Measurements from ENCODE around the gene LSM14B. TPM values are rescaled to one million over a fixed set of nuclear protein-coding genes. Genes with fewer than 3 reads are reported as not detected.

LSM14B gene
- total RNA-seq, 2 donors from 2014 or later, result 25.1 to 29.8 TPM

- H3K36me3 Mint-ChIP-seq (ENCODE audit: low read depth), result peaks cover 9% of the 10 kb centered on the region
- H3K4me1 Mint-ChIP-seq, result peaks cover 10% of the 10 kb centered on the region
- H3K27me3 Mint-ChIP-seq, result no peaks in the 10 kb centered on the region
- H3K27ac Mint-ChIP-seq, result no peak overlapping the region
- H3K4me3 Mint-ChIP-seq, result peak overlapping the region; percentile 87
- no peak for ATAC-seq (replicated peaks)
- no peaks in the 10 kb centered on the region for H3K9me3 Mint-ChIP-seq
Measured at GRCh38 chr20:62119591-62120364, 2.5 kb upstream of the LSM14B start.

- Mint-ChIP-seq H3K4me3 (peak overlapping the region; percentile 87), H3K27ac (peak overlapping the region; percentile 84)
Measured at GRCh38 chr20:62120365-62120762, 1.9 kb upstream of the LSM14B start.

GRCh38 chr20:62120990-62121775 lies 1.1 kb upstream of the LSM14B start:
- H3K27me3 Mint-ChIP-seq, result no peaks in the 10 kb centered on the region
- peak; percentile 8 for ATAC-seq (replicated peaks)

More at GRCh38 chr20:62120365-62120762, 1.9 kb upstream of the LSM14B start:
- Mint-ChIP-seq H3K36me3 (ENCODE audit: low read depth) (peaks cover 15% of the 10 kb centered on the region), H3K27me3 (no peaks in the 10 kb centered on the region), H3K4me1 (peaks cover 10% of the 10 kb centered on the region), H3K9me3 (no peaks in the 10 kb centered on the region)
- no peak for ATAC-seq (replicated peaks)

GRCh38 chr20:62122654-62123449 lies 577 bp downstream of the LSM14B start:
- Mint-ChIP-seq H3K27ac (peak overlapping the region; percentile 62), H3K27me3 (no peaks in the 10 kb centered on the region), H3K36me3 (ENCODE audit: low read depth) (peaks cover 39% of the 10 kb centered on the region), H3K9me3 (no peaks in the 10 kb centered on the region), H3K4me1 (peaks cover 6% of the 10 kb centered on the region), H3K4me3 (peak overlapping the region; percentile 79)
- ATAC-seq (replicated peaks), result no peak

More at GRCh38 chr20:62120990-62121775, 1.1 kb upstream of the LSM14B start:
- peak overlapping the region; percentile 84 for H3K27ac Mint-ChIP-seq
- H3K4me3 Mint-ChIP-seq, result peak overlapping the region; percentile 87
- peaks cover 23% of the 10 kb centered on the region for H3K36me3 Mint-ChIP-seq (ENCODE audit: low read depth)
- peaks cover 10% of the 10 kb centered on the region for H3K4me1 Mint-ChIP-seq
- H3K9me3 Mint-ChIP-seq, result no peaks in the 10 kb centered on the region

- H3K4me1 Mint-ChIP-seq, result peaks cover 6% of the 10 kb centered on the region
- H3K27me3 Mint-ChIP-seq, result no peaks in the 10 kb centered on the region
- H3K36me3 Mint-ChIP-seq (ENCODE audit: low read depth), result peaks cover 47% of the 10 kb centered on the region
- ATAC-seq (replicated peaks), result no peak
- H3K9me3 Mint-ChIP-seq, result no peaks in the 10 kb centered on the region
- H3K4me3 Mint-ChIP-seq, result peak overlapping the region; percentile 79
- H3K27ac Mint-ChIP-seq, result peak overlapping the region; percentile 62
Measured at GRCh38 chr20:62123450-62124118, 1.3 kb downstream of the LSM14B start.

- peaks cover 72% of the 10 kb centered on the region for H3K36me3 Mint-ChIP-seq (ENCODE audit: low read depth)
- H3K27ac Mint-ChIP-seq, result no peak overlapping the region
- no peaks in the 10 kb centered on the region for H3K27me3 Mint-ChIP-seq
- no peaks in the 10 kb centered on the region for H3K9me3 Mint-ChIP-seq
- ATAC-seq (replicated peaks), result no peak
- no peak overlapping the region for H3K4me3 Mint-ChIP-seq
- H3K4me1 Mint-ChIP-seq, result peaks cover 6% of the 10 kb centered on the region
Measured at GRCh38 chr20:62126141-62126540, 3.9 kb downstream of the LSM14B start.

- no peaks in the 10 kb centered on the region for H3K9me3 Mint-ChIP-seq
- no peaks in the 10 kb centered on the region for H3K27me3 Mint-ChIP-seq
- H3K36me3 Mint-ChIP-seq (ENCODE audit: low read depth), result peaks cover 89% of the 10 kb centered on the region
- H3K4me1 Mint-ChIP-seq, result peaks cover 12% of the 10 kb centered on the region
- peak overlapping the region; percentile 23 for H3K27ac Mint-ChIP-seq
- ATAC-seq (replicated peaks), result no peak
- no peak overlapping the region for H3K4me3 Mint-ChIP-seq
Measured at GRCh38 chr20:62127799-62128198, 5.5 kb downstream of the LSM14B start.

- ATAC-seq (replicated peaks), result no peak
Measured at GRCh38 chr20:62128502-62128901, 6.2 kb downstream of the LSM14B start.

GRCh38 chr20:62129731-62130531 lies 7.7 kb downstream of the LSM14B start:
- no peaks in the 10 kb centered on the region for H3K27me3 Mint-ChIP-seq
- no peak for ATAC-seq (replicated peaks)
- H3K4me1 Mint-ChIP-seq, result peaks cover 6% of the 10 kb centered on the region
- H3K9me3 Mint-ChIP-seq, result no peaks in the 10 kb centered on the region
- no peak overlapping the region for H3K4me3 Mint-ChIP-seq
- no peak overlapping the region for H3K27ac Mint-ChIP-seq
- peaks cover 100% of the 10 kb centered on the region for H3K36me3 Mint-ChIP-seq (ENCODE audit: low read depth)

More at GRCh38 chr20:62128502-62128901, 6.2 kb downstream of the LSM14B start:
- Mint-ChIP-seq H3K27ac (peak overlapping the region; percentile 2), H3K4me1 (peaks cover 12% of the 10 kb centered on the region), H3K4me3 (no peak overlapping the region), H3K9me3 (no peaks in the 10 kb centered on the region), H3K36me3 (ENCODE audit: low read depth) (peaks cover 96% of the 10 kb centered on the region), H3K27me3 (no peaks in the 10 kb centered on the region)

GRCh38 chr20:62131560-62132320 lies 9.5 kb downstream of the LSM14B start:
- Mint-ChIP-seq H3K36me3 (ENCODE audit: low read depth) (peaks cover 100% of the 10 kb centered on the region), H3K9me3 (no peaks in the 10 kb centered on the region), H3K27me3 (no peaks in the 10 kb centered on the region), H3K4me1 (peaks cover 6% of the 10 kb centered on the region), H3K4me3 (peak overlapping the region; percentile 13), H3K27ac (peak overlapping the region; percentile 29)
- ATAC-seq (replicated peaks), result no peak

GRCh38 chr20:62132421-62132820 lies 10.1 kb downstream of the LSM14B start:
- Mint-ChIP-seq H3K4me1 (peaks cover 6% of the 10 kb centered on the region), H3K27ac (peak overlapping the region; percentile 29), H3K27me3 (no peaks in the 10 kb centered on the region), H3K4me3 (peak overlapping the region; percentile 13), H3K9me3 (no peaks in the 10 kb centered on the region), H3K36me3 (ENCODE audit: low read depth) (peaks cover 100% of the 10 kb centered on the region)
- ATAC-seq (replicated peaks), result no peak

GRCh38 chr20:62133051-62133845 lies 11.0 kb downstream of the LSM14B start:
- peaks cover 100% of the 10 kb centered on the region for H3K36me3 Mint-ChIP-seq (ENCODE audit: low read depth)
- no peak overlapping the region for H3K27ac Mint-ChIP-seq
- ATAC-seq (replicated peaks), result no peak
- no peak overlapping the region for H3K4me3 Mint-ChIP-seq
- peaks cover 14% of the 10 kb centered on the region for H3K4me1 Mint-ChIP-seq
- H3K27me3 Mint-ChIP-seq, result no peaks in the 10 kb centered on the region
- H3K9me3 Mint-ChIP-seq, result no peaks in the 10 kb centered on the region

All from activated T-helper 17 cell treated with anti-CD3 and anti-CD28 coated beads, Interleukin-2, amount 50 U/mL, for 72 hours (primary cell).